NCI-H2171 treated with DMSO at 0.1 percent for 48 hours (cell line): Measurements from ENCODE around the gene ATF2.

Source experiments
- DNase-seq: peaks from one replicate; lab custom pipeline; 2025; lab: John Stamatoyannopoulos, UW

The ATF2 gene

GRCh38 chr2:175167792-175168563 is at the start of gene ATF2:
Gene ATF2, minus strand, starts transcription at chr2:175168203. Its CDS starts 31,760 bp downstream, at chr2:175136443.
- peak; percentile 99 for DNase-seq

- DNase-seq: peak; percentile 93
Measured at GRCh38 chr2:175207741-175208438, 39.9 kb upstream of the ATF2 start.

GRCh38 chr2:175206866-175207265 is 38.9 kb upstream of the ATF2 start:
- peak; percentile 45 for DNase-seq

- no peak for DNase-seq
Measured at GRCh38 chr2:175205523-175205922, 37.5 kb upstream of the ATF2 start.

- DNase-seq: peak; percentile 70
Measured at GRCh38 chr2:175203621-175204496, 35.9 kb upstream of the ATF2 start.

- DNase-seq: no peak
Measured at GRCh38 chr2:175195012-175195411, 27.0 kb upstream of the ATF2 start.

- no peak for DNase-seq
Measured at GRCh38 chr2:175188761-175189160, 20.8 kb upstream of the ATF2 start.

GRCh38 chr2:175187378-175187777 is 19.4 kb upstream of the ATF2 start:
- no peak for DNase-seq

- DNase-seq: no peak
Measured at GRCh38 chr2:175183674-175184073, 15.7 kb upstream of the ATF2 start.

- DNase-seq: no peak
Measured at GRCh38 chr2:175181877-175182308, 13.9 kb upstream of the ATF2 start.

- DNase-seq: peak; percentile 94
Measured at GRCh38 chr2:175181104-175181876, 13.3 kb upstream of the ATF2 start, which contains the start of gene ATP5MC3. Gene ATP5MC3, minus strand, starts transcription at chr2:175181710. Its CDS starts 317 bp downstream, at chr2:175181393.

- DNase-seq: no peak
Measured at GRCh38 chr2:175180701-175181103, 12.7 kb upstream of the ATF2 start.

- DNase-seq: no peak
Measured at GRCh38 chr2:175176624-175177023, 8.6 kb upstream of the ATF2 start.

- no peak for DNase-seq
Measured at GRCh38 chr2:175175896-175176295, 7.9 kb upstream of the ATF2 start.

GRCh38 chr2:175175320-175175719 is 7.3 kb upstream of the ATF2 start:
- DNase-seq: no peak

- no peak for DNase-seq
Measured at GRCh38 chr2:175170659-175171304, 2.8 kb upstream of the ATF2 start.

GRCh38 chr2:175169191-175169590 is 1.2 kb upstream of the ATF2 start:
- no peak for DNase-seq

- DNase-seq: no peak
Measured at GRCh38 chr2:175168564-175168945, 552 bp upstream of the ATF2 start.

GRCh38 chr2:175167076-175167791 is 769 bp downstream of the ATF2 start:
- DNase-seq: peak; percentile 74

- DNase-seq: no peak
Measured at GRCh38 chr2:175166216-175166824, 1.7 kb downstream of the ATF2 start.
